HG02981 (cell line): ENCODE results near the gene CCDC85A.
A peak's percentile ranks its signal among the peaks of the same experiment; 100 is the strongest.

Experiments
- ATAC-seq: cut with Tn5 transposase; IDR thresholded peaks from one replicate; pipeline ENCODE4 v1.9.1; 2021; ENCODE audit warnings: mild to moderate bottlenecking, moderate library complexity; ENCODE audit not compliant: unreplicated experiment

Gene CCDC85A

GRCh38 chr2:56348392-56349210 lies 164.8 kb downstream of the CCDC85A start:
- ATAC-seq, result peak; percentile 42

DNA sequence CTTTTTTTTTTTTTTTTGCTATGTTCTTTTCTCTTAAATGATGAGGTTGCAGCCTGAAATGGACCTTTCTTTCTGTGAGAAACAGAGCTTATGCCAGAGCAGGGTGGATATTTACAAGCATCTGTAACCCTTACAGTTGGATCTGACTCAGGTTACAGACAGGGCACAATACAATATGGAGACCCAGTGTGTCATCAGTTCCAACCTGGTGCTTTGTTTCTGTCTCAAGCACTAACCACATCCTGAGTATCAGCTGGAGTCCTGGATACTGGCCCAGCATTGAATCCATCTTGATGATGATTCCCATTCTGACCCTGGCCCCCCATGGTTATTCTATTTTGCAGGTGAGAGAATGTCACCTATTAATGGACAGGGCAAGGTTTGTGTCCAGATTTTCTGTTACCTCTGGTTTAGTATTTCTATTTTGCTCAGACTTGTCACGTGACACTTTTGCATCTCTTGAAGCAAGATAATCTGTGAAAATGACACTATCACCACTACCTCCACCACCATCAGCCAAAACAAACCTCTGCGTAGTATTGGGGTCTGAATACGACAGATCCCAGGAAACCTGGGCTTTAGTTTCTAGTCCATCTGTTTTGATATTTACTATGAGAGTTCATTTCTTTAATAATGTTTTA lies 174.0 kb downstream of the CCDC85A start:
- no peak for ATAC-seq

- ATAC-seq, result no peak
These were observed 178.1 kb downstream of the CCDC85A start for GRCh38 chr2:56361844-56362243.

DNA sequence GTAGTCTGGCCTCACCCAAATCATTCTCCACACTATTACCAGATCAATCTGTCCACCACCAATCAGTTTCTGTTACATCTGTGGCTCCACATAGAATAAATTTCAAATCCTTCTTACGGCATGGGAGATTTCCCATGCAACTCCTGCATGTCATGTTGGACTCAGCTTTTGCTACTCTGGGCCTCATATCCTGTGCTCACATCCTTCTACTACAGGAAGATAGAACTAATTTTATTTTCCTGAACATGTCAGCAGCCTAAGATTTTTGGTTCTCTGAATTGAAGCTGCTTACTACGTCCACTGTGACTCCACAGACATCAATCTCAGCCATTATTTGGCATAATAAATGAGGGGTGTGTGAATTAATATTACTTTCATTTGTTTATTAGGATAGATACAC lies 181.1 kb downstream of the CCDC85A start:
- ATAC-seq, result no peak

DNA sequence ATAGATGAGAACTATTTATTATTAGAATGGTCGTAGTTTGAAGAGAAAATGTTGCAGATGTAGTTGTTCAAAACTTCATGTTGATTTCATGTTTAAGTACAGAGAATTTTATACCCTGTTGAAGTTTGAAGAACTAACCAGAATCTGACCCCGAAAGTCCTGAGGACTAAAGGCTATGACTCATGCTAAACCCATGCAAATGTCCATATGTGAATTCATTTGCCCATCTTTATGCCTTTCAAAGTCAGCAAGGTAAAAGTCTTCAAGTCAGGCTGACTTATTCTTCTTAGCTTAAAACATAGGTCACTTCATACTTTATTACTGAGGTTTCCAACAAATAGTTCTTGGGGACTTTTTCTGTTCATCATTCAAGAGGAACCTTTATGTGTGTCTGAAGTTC lies 185.5 kb downstream of the CCDC85A start:
- ATAC-seq, result no peak

- ATAC-seq, result no peak
These were observed 188.4 kb downstream of the CCDC85A start for GRCh38 chr2:56372071-56372656.

DNA sequence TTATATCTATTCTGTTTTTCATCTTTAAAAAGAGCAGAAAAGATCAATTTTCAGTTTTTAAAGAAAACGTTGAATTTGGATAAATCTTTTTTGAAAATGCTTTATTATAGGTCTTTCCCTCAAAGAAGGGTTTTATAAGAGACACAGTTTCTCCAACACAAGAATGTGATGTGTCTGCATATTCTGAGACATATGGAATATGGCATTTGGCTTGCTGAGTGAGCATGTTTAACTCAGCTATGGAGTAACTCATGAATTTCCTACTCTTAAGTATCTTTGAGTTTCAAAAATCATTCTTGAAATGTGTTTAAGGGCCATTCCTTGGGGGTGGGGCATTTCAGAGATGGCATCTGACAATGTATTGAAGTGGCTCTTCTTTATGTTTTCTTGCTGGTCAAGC lies 191.5 kb downstream of the CCDC85A start:
- no peak for ATAC-seq

- ATAC-seq, result no peak
These were observed 193.2 kb downstream of the CCDC85A start for GRCh38 chr2:56376699-56377665.

DNA sequence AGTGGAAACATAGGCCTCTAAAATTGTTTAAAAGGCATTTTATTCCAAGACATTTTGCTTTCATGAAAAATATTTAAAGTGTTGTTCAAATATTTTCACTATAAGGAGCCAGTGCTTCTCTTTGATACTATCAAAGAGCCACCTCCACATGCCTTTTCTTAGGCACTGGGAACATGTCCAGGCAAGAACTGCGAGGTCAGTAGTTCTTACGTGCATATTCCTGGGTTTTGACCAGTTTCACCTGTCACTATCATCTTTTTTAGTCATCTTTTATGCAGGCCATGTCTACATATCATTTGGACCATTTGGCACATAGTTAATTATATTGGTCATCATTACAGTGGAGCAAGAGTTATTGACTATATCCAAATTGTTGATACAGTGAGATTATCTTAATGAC lies 195.3 kb downstream of the CCDC85A start:
- ATAC-seq, result no peak

GRCh38 chr2:56380861-56381260 lies 197.1 kb downstream of the CCDC85A start:
- no peak for ATAC-seq

DNA sequence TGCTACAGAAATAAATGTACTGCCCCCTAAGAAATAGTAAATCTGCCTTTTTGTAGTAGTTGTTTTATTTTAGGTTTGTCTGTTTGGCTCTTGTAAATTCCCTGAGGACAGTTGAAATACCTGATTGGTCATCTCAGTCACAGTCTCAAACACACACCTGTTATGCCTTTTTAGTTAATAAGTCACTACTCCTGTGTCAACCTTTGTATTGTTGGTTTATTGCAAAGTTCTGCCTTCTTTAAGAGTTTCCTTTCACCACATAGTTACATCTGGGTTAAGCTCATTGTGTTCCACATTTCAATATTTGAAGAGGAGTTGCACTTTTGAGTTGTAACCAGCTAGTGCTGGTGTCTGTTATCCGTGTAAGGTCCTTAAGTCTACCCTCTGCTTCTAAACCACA lies 198.7 kb downstream of the CCDC85A start:
- ATAC-seq, result no peak

DNA sequence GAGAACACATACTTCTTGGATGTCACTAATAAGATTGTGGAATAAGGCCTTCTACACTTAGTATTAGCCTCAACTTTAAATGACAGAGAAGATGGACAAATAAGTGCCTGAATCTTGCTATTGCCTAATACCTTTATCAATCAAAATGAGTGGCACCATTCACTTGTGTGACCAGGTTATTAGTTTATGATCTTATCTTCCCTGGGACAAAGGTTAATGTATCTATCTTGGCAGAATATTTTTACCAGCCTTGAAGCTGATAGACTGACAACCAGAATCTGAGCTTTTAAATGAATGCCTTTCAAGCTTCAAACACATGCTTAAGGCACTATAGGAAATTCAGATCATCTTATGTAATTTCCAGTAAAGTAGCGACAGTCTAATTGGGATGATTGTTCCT lies 202.9 kb downstream of the CCDC85A start:
- ATAC-seq, result no peak

DNA sequence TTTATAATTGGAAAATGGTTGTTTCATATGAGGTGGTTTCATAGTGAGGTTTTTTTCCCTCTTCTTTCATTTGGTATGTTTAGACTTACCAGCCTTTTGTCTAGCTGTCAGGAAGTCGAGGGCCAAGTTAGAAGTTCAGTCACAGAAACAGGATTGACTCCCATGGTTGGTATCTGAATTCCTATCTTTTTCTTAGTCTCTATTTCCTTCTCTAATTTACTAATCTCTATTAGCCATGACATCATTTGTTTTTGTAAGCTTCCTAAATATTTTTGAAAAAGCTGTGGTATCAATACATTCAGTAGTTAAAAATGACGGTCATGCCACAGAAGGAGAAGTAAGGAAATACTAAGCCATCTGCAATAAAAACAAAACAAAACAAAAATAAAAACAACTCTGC lies 206.9 kb downstream of the CCDC85A start:
- no peak for ATAC-seq

- ATAC-seq, result no peak
These were observed 226.3 kb downstream of the CCDC85A start for GRCh38 chr2:56410140-56410539.

DNA sequence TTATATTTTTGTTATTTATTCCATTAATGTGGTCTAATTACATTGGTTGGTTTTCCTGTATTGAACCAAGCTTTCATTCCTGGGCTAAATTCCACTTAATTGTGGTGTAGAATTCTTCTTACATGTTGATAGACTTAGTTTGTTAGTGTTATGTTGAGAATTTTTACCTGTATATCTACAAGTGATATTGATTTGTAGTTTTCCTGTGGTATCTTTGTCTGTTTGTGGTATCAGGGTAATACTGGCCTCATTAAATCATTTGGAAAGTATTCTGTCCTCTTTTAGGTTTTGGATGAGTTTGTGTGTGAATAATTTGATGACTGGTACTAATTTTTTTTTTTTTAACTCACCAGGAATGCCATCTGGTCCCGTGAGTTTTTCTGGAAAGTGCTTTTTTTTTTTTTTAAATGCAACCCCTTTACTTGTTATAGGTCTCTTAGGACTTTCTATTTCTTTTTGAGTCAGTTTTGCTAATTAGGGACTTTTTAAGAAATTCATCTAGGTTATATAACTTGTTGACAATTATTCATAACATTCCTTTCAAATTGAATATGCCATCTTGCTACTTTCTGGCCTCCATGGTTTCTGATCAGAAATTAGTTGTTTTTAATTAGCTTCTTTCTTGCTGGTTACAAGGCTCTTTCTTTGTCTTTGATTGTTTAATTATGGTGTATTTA lies 232.8 kb downstream of the CCDC85A start:
- ATAC-seq, result no peak
